SJCRH30 (cell line): ENCODE measurements around the gene FGD2. TPM values are rescaled to one million over a fixed set of nuclear protein-coding genes. Genes with fewer than 3 reads are reported as not detected.

Source experiments
- DNase-seq, 2 experiments: peaks; one replicate each; pipeline ENCODE4 v3.0.0-alpha.2; 2015 to 2020
- H3K27ac ChIP-seq: fragments of 250-450 bp; sonication (Bioruptor Pico); 2 replicates; pipeline ENCODE4 v1.5.1; 2020; ENCODE audit warnings: mild to moderate bottlenecking, moderate library complexity
- H3K27me3 ChIP-seq: fragments of 250-450 bp; sonication (Bioruptor Pico); 2 replicates; pipeline ENCODE4 v1.5.1; 2020; ENCODE audit warnings: mild to moderate bottlenecking, moderate library complexity
- H3K36me3 ChIP-seq: fragments of 250-450 bp; sonication (Bioruptor Pico); 2 replicates; pipeline ENCODE4 v1.5.1; 2020; ENCODE audit warnings: mild to moderate bottlenecking, moderate library complexity
- H3K4me1 ChIP-seq: fragments of 250-450 bp; sonication (Bioruptor Pico); 2 replicates; pipeline ENCODE4 v1.5.1; 2020; ENCODE audit warnings: mild to moderate bottlenecking, moderate library complexity
- H3K4me3 ChIP-seq: fragments of 250-450 bp; sonication (Bioruptor Pico); 2 replicates; pipeline ENCODE4 v1.5.1; 2020; ENCODE audit warnings: mild to moderate bottlenecking, moderate library complexity
- H3K9me3 ChIP-seq: fragments of 250-450 bp; sonication (Bioruptor Pico); replicated peaks from 2 replicates; pipeline ENCODE4 v1.5.1; 2020; ENCODE audit warnings: mild to moderate bottlenecking, moderate library complexity
- total RNA-seq: library from RNA; depleted of rRNA; stranded (reverse); fragments of >200 nt; shearing (Covaris generic); gene quantifications from 2 replicates; pipeline ENCODE4 v1.2.3, GENCODE V29; 2014; rRNA removed

The FGD2 gene
- total RNA-seq, 1 experiment from 2014 or later = not detected

DNA sequence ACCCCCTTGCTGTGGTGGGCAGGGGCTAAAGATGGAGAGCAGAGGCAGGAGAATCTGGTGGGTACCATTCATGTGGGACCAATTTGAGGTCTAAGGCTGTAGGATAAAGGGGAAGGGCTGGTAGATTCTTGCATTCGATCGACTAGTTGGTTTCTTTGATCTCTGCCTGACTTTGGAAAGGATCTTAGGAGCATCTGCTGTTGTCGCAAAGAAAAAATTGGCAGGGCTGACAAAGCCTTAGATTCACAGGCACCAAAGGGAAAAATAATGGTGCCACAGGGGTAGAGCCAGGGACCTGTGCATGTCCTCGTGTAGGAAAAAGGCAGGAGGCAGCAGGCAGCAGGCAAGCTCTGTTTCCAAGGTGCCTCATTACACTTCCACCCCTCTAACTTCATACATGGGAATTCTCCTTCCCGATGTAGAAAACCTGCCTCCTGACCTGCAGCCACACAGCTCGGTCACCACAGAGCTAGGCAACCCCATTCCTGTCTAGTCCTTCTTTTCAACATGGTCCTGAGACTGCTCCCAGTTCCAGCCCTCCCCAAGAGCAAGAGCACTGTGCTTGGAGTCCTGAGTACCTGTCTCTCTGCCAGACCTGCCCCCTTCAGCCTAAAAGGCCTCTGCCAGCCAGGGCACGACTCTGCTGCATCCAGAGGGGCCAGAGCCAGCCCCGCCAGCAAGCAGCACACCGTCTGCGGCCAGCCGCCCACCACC, 71.9 kb downstream of the FGD2 start:
- H3K27ac ChIP-seq = no peak overlapping the region
- H3K4me1 ChIP-seq = no peaks in the 10 kb centered on the region
- no peaks in the 10 kb centered on the region for H3K36me3 ChIP-seq
- H3K4me3 ChIP-seq = no peak overlapping the region
- no peaks in the 10 kb centered on the region for H3K9me3 ChIP-seq
- peaks cover 9% of the 10 kb centered on the region; the same call in 1 of the 2 replicates for H3K27me3 ChIP-seq
- DNase-seq = no peak

DNA sequence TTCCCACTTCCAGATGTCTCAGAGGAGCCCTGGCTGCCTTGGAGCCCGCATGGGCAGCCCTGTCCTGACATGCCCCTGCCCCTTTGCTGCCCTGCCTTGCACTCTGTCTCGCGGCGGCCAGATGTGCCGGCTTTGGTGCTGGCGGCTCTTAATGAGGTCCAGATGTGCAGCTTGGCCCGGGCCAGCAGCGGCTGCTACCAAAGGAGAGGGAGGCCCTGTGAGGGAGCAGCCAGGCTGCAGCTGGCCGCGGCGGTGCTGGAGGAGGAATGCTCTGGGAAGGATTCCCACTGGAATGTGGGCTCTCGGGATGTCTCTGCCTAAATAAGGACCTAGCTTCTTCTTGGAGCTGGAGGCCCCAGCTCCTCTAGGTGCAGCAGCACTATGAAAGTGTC, 72.4 kb downstream of the FGD2 start:
- no peak overlapping the region for H3K27ac ChIP-seq
- H3K4me3 ChIP-seq = no peak overlapping the region
- no peaks in the 10 kb centered on the region for H3K36me3 ChIP-seq
- H3K27me3 ChIP-seq = peaks cover 9% of the 10 kb centered on the region; the same call in 1 of the 2 replicates
- H3K4me1 ChIP-seq = no peaks in the 10 kb centered on the region
- peak; percentile 22 to 25 for DNase-seq
- H3K9me3 ChIP-seq = no peaks in the 10 kb centered on the region

Other genes starting within 250 kb of the FGD2 start
- gene CPNE5, start 166.2 kb upstream of the FGD2 start, total RNA-seq = 0.57 TPM in 1 of 2 replicates, not detected in the other
- gene PPIL1, start 130.9 kb upstream of the FGD2 start, total RNA-seq = 75.2 and 77.8 TPM in 2 replicates
- gene C6orf89, start 119.7 kb upstream of the FGD2 start, total RNA-seq = 17.0 and 18.5 TPM in 2 replicates
- not detected in 2 replicates for gene PI16, start 50.9 kb upstream of the FGD2 start, total RNA-seq
- 169 and 173 TPM in 2 replicates for gene MTCH1, start 19.5 kb upstream of the FGD2 start, total RNA-seq
- gene PIM1, start 164.5 kb downstream of the FGD2 start, total RNA-seq = 15.2 and 16.4 TPM in 2 replicates